WTC11 (cell line): ENCODE results near the gene LIMA1.
"Not testable (repeated sequence)": the region's sequence is repeated elsewhere in the genome, so short reads cannot be mapped to it uniquely, and the experiment has no call there.

Experiments
- MYBL2 ChIP-seq: sonication (generic); formaldehyde crosslinking; IDR thresholded peaks from 2 replicates; pipeline ENCODE4 v1.8.1; 2023; ENCODE audit warnings: mild to moderate bottlenecking, moderate library complexity, missing genetic modification reagents
- NFE2L1 ChIP-seq: sonication (generic); formaldehyde crosslinking; IDR thresholded peaks from 2 replicates; pipeline ENCODE4 v1.8.1; 2023; ENCODE audit warnings: missing genetic modification reagents
- NFYB ChIP-seq: sonication (generic); formaldehyde crosslinking; conservative IDR thresholded peaks from 2 replicates; pipeline ENCODE4 v1.8.0; 2022; ENCODE audit warnings: low read depth, missing genetic modification reagents
- NR2C2 ChIP-seq: sonication (generic); formaldehyde crosslinking; IDR thresholded peaks from 2 replicates; pipeline ENCODE4 v1.8.0; 2022; ENCODE audit warnings: mild to moderate bottlenecking, missing genetic modification reagents
- PRRX2 ChIP-seq: fragments of 250-450 bp; sonication (Bioruptor Pico); IDR thresholded peaks from 2 replicates; pipeline ENCODE4 v1.8.0; 2021; ENCODE audit warnings: mild to moderate bottlenecking
- RELA ChIP-seq: sonication (generic); formaldehyde crosslinking; IDR thresholded peaks from 2 replicates; pipeline ENCODE4 v1.8.1; 2022; ENCODE audit warnings: missing genetic modification reagents, mild to moderate bottlenecking, borderline replicate concordance
- SMAD4 ChIP-seq: sonication (generic); formaldehyde crosslinking; IDR thresholded peaks from 2 replicates; pipeline ENCODE4 v1.8.0; 2022; ENCODE audit warnings: mild to moderate bottlenecking, missing genetic modification reagents
- TCF7 ChIP-seq: sonication (generic); formaldehyde crosslinking; IDR thresholded peaks from 2 replicates; pipeline ENCODE4 v1.8.0; 2022; ENCODE audit warnings: mild to moderate bottlenecking, low read depth, missing genetic modification reagents, moderate library complexity
- USF1 ChIP-seq: sonication (generic); formaldehyde crosslinking; IDR thresholded peaks from 2 replicates; pipeline ENCODE4 v1.8.0; 2022; ENCODE audit warnings: mild to moderate bottlenecking, missing genetic modification reagents
- TF ChIP-seq, protein P1 (sequence below): fragments of 200-600 bp; IDR thresholded peaks from 2 replicates; pipeline ENCODE4 v1.8.0; 2022; ENCODE audit warnings: antibody characterized with exemption
- TF ChIP-seq, protein P2 (sequence below): sonication (generic); formaldehyde crosslinking; IDR thresholded peaks from 2 replicates; pipeline ENCODE4 v1.8.1; 2023; ENCODE audit warnings: mild to moderate bottlenecking, moderate library complexity, missing genetic modification reagents

- TF ChIP-seq RELA (CRISPR knock-in tag); NFE2L1; NFYB (CRISPR knock-in tag); TCF7; SMAD4 (CRISPR knock-in tag); PRRX2 (CRISPR knock-in tag); USF1 (CRISPR knock-in tag); NR2C2 (CRISPR knock-in tag); MYBL2: not testable (repeated sequence)
- TF ChIP-seq, protein P1, sequence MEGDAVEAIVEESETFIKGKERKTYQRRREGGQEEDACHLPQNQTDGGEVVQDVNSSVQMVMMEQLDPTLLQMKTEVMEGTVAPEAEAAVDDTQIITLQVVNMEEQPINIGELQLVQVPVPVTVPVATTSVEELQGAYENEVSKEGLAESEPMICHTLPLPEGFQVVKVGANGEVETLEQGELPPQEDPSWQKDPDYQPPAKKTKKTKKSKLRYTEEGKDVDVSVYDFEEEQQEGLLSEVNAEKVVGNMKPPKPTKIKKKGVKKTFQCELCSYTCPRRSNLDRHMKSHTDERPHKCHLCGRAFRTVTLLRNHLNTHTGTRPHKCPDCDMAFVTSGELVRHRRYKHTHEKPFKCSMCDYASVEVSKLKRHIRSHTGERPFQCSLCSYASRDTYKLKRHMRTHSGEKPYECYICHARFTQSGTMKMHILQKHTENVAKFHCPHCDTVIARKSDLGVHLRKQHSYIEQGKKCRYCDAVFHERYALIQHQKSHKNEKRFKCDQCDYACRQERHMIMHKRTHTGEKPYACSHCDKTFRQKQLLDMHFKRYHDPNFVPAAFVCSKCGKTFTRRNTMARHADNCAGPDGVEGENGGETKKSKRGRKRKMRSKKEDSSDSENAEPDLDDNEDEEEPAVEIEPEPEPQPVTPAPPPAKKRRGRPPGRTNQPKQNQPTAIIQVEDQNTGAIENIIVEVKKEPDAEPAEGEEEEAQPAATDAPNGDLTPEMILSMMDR, result not testable (repeated sequence)
- TF ChIP-seq, protein P2, sequence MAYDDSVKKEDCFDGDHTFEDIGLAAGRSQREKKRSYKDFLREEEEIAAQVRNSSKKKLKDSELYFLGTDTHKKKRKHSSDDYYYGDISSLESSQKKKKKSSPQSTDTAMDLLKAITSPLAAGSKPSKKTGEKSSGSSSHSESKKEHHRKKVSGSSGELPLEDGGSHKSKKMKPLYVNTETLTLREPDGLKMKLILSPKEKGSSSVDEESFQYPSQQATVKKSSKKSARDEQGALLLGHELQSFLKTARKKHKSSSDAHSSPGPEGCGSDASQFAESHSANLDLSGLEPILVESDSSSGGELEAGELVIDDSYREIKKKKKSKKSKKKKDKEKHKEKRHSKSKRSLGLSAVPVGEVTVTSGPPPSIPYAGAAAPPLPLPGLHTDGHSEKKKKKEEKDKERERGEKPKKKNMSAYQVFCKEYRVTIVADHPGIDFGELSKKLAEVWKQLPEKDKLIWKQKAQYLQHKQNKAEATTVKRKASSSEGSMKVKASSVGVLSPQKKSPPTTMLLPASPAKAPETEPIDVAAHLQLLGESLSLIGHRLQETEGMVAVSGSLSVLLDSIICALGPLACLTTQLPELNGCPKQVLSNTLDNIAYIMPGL (CRISPR knock-in tag), result not testable (repeated sequence)
Observed at GRCh38 chr12:50247665-50248064, 35.7 kb downstream of the LIMA1 start.
